Fibroblast of mammary gland (primary cell): Measurements from ENCODE around the gene METTL1.
A peak's percentile ranks its signal among the peaks of the same experiment; 100 is the strongest.

Source experiments
- DNase-seq: peaks from one replicate; pipeline ENCODE4 v3.0.0-alpha.2; 2010; ENCODE audit warnings: low read depth
- H3K4me3 ChIP-seq: 2 replicates; pipeline ENCODE4 v1.5.1; 2011; ENCODE audit warnings: low read depth, mild to moderate bottlenecking, low read length, moderate library complexity; ENCODE audit not compliant: control insufficient read depth
- TF ChIP-seq, protein P1 (sequence below): conservative IDR thresholded peaks from 2 replicates; pipeline ENCODE4 v1.5.1; 2011; ENCODE audit warnings: low read depth, low read length, inconsistent platforms; ENCODE audit not compliant: control insufficient read depth, insufficient read depth

METTL1 gene

DNA sequence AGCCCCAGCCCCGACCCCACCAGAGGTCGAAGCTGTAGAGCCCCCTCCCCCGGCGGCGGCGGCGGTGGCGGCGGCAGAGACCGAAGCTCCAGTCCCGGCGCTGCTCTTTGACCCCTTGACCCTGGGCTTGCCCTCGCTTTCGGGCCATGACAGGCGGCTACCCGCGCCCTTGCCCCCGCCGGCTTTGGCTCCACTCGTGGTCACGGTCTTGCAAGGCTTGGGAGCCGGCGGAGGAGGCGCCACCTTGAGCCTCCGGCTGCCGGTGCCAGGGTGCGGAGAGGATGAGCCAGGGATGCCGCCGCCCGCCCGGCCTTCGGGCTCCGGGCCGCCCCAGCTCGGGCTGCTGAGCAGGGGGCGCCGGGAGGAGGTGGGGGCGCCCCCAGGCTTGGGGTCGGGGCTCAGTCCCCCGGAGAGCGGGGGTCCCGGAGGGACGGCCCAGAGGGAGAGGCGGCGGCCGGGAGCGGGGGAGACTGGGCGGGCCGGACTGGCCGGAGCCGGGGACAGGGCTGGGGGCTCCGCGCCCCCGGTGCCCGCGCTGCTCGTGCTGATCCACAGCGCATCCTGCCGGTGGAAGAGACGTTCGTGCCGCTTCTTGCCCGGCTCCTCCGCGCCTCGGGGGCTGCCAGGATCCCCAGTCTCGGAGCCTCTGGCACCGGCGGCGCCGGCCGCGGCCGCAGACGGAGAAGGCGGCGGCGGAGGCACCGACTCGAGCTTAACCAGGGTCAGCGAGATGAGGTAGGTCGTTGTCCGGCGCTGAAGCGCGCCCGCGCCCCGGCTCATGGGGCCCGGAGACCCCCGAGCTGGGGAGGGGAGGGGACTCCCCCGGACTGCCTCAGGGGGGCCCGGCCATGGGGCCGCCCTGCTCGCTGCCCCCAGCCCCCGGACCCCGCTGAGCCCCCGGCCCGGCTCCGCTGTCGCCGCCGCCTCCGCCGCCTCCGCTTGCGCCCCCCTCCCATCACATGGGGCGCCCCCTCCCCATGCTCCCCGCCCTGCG lies 34.1 kb downstream of the METTL1 start:
- H3K4me3 ChIP-seq, result peak overlapping the region; percentile 2
- no peak for DNase-seq
- TF ChIP-seq, protein P1, sequence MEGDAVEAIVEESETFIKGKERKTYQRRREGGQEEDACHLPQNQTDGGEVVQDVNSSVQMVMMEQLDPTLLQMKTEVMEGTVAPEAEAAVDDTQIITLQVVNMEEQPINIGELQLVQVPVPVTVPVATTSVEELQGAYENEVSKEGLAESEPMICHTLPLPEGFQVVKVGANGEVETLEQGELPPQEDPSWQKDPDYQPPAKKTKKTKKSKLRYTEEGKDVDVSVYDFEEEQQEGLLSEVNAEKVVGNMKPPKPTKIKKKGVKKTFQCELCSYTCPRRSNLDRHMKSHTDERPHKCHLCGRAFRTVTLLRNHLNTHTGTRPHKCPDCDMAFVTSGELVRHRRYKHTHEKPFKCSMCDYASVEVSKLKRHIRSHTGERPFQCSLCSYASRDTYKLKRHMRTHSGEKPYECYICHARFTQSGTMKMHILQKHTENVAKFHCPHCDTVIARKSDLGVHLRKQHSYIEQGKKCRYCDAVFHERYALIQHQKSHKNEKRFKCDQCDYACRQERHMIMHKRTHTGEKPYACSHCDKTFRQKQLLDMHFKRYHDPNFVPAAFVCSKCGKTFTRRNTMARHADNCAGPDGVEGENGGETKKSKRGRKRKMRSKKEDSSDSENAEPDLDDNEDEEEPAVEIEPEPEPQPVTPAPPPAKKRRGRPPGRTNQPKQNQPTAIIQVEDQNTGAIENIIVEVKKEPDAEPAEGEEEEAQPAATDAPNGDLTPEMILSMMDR, result no peak

DNA sequence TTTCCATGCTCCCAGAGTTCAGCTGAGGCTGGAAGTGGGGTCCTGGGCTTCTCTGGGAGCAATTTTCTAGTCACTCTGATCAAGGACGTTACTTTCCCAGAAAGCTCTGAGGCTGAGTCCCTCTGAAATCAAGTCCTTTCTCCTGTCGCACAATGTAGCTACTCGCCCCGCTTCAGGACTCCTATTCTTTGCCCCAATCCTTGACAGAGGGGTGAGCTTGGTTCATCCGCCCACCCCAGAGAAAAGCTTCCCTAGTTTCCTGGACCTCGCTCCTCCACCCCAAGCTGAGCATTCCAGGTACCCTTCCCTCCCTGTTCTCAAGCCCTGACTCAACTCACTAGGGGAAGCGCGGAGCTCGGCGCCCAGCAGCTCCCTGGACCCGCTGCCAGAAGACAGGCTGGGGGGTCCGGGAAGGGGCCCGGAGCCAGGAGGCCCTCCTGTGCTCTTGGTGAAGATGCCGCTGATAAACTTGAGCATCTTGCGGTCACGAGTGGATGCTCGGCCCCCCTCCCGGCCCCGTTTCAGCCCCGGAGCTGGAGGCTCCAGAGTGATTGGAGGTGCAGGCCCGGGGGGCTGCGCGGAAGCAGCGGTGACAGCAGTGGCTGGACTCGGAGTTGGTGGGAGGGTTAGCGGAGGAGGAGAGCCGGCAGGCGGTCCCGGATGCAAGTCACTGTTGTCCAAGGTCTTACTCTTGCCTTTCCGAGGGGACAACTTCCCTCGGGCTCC lies 35.0 kb downstream of the METTL1 start:
- no peak overlapping the region for H3K4me3 ChIP-seq
- DNase-seq, result no peak
- TF ChIP-seq, protein P1, result no peak

DNA sequence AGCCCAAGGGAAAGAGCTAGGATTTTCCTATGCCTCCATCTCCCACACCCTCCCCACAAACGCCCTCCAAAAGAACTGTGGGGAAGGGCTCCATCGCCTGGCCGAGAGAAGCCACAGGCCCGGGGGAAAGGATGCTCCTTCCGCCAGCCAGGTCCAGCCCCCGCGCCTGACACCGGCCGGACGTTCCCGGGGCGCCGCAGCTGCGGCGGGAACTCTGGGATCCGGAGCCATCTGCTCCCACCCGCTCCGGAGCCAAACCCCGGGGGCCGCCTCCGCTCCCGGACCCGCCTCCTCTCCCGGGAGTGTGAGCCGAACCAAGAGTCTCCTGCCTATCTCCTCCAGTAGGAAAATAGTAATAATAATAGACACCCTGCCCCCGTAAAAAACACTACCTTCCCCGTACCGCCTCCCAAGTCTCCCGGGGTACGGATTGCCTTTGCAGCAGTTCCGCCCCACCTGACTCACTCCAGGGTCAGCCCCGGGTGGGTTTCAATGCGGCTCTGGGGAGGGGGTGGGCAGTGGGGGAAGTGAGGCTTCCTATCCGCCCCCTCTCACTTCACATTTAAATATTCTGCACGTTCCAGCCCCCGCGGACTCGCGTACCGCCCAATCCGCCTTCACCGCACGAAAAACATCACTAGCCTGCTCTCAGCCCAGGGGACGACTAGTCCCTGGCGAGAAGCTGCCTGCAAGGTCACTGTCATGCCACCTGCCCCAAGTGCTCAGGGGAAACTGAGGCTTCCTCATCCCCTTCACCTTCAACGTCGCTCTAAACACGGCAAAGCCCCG lies 35.8 kb downstream of the METTL1 start:
- TF ChIP-seq, protein P1, result peak; percentile 25
- H3K4me3 ChIP-seq, result peak overlapping the region; percentile 26
- peak; percentile 34 for DNase-seq

DNA sequence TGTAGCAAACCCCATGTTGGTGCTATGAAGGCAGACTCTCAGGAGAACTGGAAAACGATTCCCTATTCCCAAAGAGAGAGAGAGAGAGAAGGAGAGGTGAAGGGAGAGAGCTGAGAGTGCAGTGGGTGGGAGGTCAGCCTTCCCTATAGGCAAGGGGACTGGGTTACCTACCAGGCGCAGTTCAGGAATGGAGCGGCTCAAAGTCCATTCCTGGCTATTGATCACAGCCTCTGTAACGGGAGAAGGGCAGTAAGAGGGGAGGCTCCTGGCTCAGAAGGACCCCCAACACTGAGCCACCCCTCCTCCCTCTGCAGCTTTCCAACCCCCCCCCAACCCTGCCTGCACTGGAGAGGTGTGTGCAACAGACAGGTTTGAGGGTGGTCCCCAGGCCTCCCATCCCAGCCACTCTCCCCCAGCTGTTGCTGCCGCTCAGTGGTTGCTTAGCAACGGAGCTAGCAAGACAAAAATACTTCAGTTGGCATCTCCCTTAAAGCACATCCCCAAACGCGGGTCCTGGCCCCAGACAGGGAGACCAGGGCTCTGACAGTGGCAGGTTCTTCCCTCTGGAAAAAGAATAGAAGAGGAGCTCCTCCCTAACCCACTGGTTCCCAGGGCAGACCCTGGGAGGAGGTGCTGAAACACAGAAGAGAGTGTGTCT lies 36.6 kb downstream of the METTL1 start:
- no peak for DNase-seq
- TF ChIP-seq, protein P1, result no peak
- H3K4me3 ChIP-seq, result no peak overlapping the region

DNA sequence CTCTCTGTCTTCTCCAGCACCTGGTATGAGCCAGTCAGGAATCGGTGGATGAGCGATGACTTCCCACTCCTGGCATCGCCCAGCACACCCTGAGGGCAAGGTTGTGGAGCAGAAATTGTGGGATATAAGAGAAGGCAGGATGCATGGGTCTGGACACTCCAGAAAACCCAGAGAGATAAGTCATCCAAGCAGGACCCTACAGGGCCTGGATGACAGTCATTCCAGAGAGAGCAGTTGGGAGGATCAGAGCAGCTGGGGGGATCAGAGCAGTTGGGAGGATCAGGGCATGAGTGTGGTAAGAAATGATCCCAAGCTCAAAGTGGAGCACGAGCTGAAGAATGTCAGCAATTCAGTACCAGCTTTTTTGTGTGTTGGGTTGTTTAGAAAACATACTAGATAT lies 37.3 kb downstream of the METTL1 start:
- no peak for DNase-seq
- no peak overlapping the region for H3K4me3 ChIP-seq
- TF ChIP-seq, protein P1, result no peak

DNA sequence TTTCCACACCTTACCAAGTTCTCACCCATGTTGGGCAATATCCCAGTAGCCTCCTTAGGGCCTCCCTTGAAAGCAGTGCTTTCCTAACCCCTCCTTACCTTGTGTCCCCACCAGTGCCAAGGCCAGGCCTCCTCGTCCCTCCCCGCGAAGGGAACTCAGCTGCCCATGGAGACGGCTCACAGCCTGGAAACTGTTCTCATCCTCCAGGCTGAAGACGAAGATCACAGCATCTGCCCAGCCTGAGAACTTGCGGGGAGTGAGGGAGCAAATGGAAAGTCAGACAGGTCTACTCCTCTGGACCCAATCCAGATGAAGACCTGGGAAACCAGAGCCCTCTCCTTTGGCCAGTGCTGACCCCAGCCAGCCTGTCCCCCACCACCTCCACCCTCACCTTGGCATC lies 38.0 kb downstream of the METTL1 start:
- no peak for DNase-seq
- TF ChIP-seq, protein P1, result no peak
- H3K4me3 ChIP-seq, result no peak overlapping the region
